ENCODE data around the gene FBXO34. TPM values are rescaled to one million over a fixed set of nuclear protein-coding genes. Genes with fewer than 3 reads are reported as not detected.
A peak's percentile ranks its signal among the peaks of the same experiment; 100 is the strongest.

The FBXO34 gene
- total RNA-seq, 2 donors from 2014 or later = 44.1 to 51.6 TPM

DNA sequence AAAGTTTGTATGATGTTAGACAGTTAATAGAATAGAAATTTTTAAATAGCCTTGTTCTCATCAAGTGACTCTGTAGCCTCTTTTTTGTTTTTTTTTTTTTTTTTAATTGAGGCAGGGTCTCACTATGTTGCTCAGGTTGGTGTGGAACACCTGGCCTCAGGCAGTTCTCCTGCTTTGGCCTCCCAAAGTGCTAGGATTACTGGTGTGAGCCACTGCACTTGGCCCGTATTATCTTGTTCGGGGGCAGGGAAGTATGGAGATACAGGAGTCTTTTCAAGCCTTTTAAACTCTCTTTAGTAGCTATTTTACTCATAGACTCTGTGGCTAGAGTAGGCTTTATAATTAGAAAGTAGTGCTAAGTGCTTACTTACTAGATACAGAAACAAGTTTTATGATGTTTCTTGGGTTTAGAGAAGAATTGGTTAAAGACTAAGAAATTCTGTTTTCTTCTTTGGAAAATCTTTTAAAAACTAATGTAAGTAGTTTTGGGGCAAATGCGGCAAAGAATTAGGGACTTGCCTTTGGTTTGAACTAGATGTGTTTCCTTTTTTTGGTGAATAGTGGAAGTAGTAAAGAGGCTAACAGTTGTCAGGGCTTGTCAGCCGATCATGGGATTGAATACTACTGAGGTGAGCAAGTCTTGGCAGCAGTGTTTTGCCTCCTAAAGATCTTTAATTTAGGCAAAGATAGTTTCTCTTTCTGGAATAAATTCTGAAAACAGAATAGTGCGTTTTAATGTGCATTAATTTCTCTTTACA is 31.3 kb downstream of the FBXO34 start:
- Mint-ChIP-seq H3K36me3 (ENCODE audit: low read depth) (peaks cover 35% of the 10 kb centered on the region), H3K4me3 (no peak overlapping the region), H3K4me1 (peaks cover 44% of the 10 kb centered on the region), H3K27ac (no peak overlapping the region), H3K27me3 (ENCODE audit: insufficient read depth) (no peaks in the 10 kb centered on the region), H3K9me3 (no peaks in the 10 kb centered on the region)
- Histone ChIP-seq H3K4me3 (ENCODE audit: low read length) (peak overlapping the region; percentile 50), H3K36me3 (ENCODE audit: control insufficient read depth, insufficient read depth, low read length) (peaks cover 35% of the 10 kb centered on the region), H3K9me3 (ENCODE audit: control insufficient read depth, low read length) (no peaks in the 10 kb centered on the region), H3K27ac (ENCODE audit: low read depth, low read length) (no peak overlapping the region), H3K27me3 (ENCODE audit: control insufficient read depth, insufficient read depth, low read length, poor library complexity, severe bottlenecking) (no peaks in the 10 kb centered on the region), H3K4me1 (ENCODE audit: control insufficient read depth, insufficient read depth, low read length) (peaks cover 9% of the 10 kb centered on the region), H3K9ac (ENCODE audit: extremely low read depth, low read length, poor library complexity, severe bottlenecking) (no peak overlapping the region)
- no peak for DNase-seq
- TF ChIP-seq, protein P1, sequence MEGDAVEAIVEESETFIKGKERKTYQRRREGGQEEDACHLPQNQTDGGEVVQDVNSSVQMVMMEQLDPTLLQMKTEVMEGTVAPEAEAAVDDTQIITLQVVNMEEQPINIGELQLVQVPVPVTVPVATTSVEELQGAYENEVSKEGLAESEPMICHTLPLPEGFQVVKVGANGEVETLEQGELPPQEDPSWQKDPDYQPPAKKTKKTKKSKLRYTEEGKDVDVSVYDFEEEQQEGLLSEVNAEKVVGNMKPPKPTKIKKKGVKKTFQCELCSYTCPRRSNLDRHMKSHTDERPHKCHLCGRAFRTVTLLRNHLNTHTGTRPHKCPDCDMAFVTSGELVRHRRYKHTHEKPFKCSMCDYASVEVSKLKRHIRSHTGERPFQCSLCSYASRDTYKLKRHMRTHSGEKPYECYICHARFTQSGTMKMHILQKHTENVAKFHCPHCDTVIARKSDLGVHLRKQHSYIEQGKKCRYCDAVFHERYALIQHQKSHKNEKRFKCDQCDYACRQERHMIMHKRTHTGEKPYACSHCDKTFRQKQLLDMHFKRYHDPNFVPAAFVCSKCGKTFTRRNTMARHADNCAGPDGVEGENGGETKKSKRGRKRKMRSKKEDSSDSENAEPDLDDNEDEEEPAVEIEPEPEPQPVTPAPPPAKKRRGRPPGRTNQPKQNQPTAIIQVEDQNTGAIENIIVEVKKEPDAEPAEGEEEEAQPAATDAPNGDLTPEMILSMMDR (conservative IDR thresholded peaks at IDR 0.05) = no peak
- WGBS, 2 experiments (ENCODE audit: insufficient coverage in 1 of 2, insufficient read length in 1 of 2) = 69 to 94% methylated on average over 1 to 5 of the region's 5 CpGs

DNA sequence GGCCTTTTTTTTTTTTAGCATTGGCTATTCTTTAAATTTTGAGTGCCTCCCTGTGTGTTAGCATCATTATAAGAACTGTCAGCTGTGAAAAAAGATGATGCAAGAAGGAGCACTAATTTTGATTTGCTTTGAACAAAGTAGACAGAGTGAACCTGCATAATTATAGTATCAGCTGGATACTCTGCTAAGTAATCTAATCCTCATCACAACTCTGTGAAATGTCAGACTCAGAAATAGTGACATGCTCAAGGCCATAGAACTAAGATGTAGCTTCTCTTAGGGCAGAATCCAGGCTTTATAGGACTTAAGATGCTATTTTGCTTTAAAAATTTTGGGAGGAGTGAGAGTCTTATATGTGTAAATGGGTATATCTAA is 31.9 kb downstream of the FBXO34 start:
- no peak overlapping the region for H3K4me3 ChIP-seq (ENCODE audit: low read length)
- TF ChIP-seq, protein P1 (conservative IDR thresholded peaks at IDR 0.05) = no peak
- H3K4me1 ChIP-seq (ENCODE audit: control insufficient read depth, insufficient read depth, low read length) = peaks cover 9% of the 10 kb centered on the region
- DNase-seq = no peak
- peaks cover 30% of the 10 kb centered on the region for H3K36me3 ChIP-seq (ENCODE audit: control insufficient read depth, insufficient read depth, low read length)
- Mint-ChIP-seq H3K9me3 (no peaks in the 10 kb centered on the region), H3K36me3 (ENCODE audit: low read depth) (peaks cover 29% of the 10 kb centered on the region), H3K4me3 (no peak overlapping the region), H3K4me1 (peaks cover 45% of the 10 kb centered on the region), H3K27ac (no peak overlapping the region), H3K27me3 (ENCODE audit: insufficient read depth) (no peaks in the 10 kb centered on the region)
- no peaks in the 10 kb centered on the region for H3K9me3 ChIP-seq (ENCODE audit: control insufficient read depth, low read length)
- no peaks in the 10 kb centered on the region for H3K27me3 ChIP-seq (ENCODE audit: control insufficient read depth, insufficient read depth, low read length, poor library complexity, severe bottlenecking)
- no peak overlapping the region for H3K27ac ChIP-seq (ENCODE audit: low read depth, low read length)
- H3K9ac ChIP-seq (ENCODE audit: extremely low read depth, low read length, poor library complexity, severe bottlenecking) = no peak overlapping the region

GRCh38 chr14:55303691-55304145 is 32.5 kb downstream of the FBXO34 start:
- Histone ChIP-seq H3K36me3 (ENCODE audit: control insufficient read depth, insufficient read depth, low read length) (peaks cover 24% of the 10 kb centered on the region), H3K27ac (ENCODE audit: low read depth, low read length) (no peak overlapping the region), H3K4me1 (ENCODE audit: control insufficient read depth, insufficient read depth, low read length) (peaks cover 9% of the 10 kb centered on the region), H3K9me3 (ENCODE audit: control insufficient read depth, low read length) (no peaks in the 10 kb centered on the region), H3K27me3 (ENCODE audit: control insufficient read depth, insufficient read depth, low read length, poor library complexity, severe bottlenecking) (no peaks in the 10 kb centered on the region), H3K4me3 (ENCODE audit: low read length) (no peak overlapping the region), H3K9ac (ENCODE audit: extremely low read depth, low read length, poor library complexity, severe bottlenecking) (no peak overlapping the region)
- no peak for DNase-seq
- H3K9me3 Mint-ChIP-seq = no peaks in the 10 kb centered on the region
- no peak overlapping the region for H3K4me3 Mint-ChIP-seq
- H3K36me3 Mint-ChIP-seq (ENCODE audit: low read depth) = peaks cover 23% of the 10 kb centered on the region
- no peaks in the 10 kb centered on the region for H3K27me3 Mint-ChIP-seq (ENCODE audit: insufficient read depth)
- WGBS, 2 experiments (ENCODE audit: insufficient coverage in 1 of 2, insufficient read length in 1 of 2) = 71 to 78% methylated on average over 1 to 2 of the region's 2 CpGs
- peaks cover 49% of the 10 kb centered on the region for H3K4me1 Mint-ChIP-seq
- TF ChIP-seq, protein P1 (conservative IDR thresholded peaks at IDR 0.05) = no peak
- peak overlapping the region; percentile 56 for H3K27ac Mint-ChIP-seq
